Kidney epithelial cell (primary cell): ENCODE data around the gene SHANK1. TPM values are rescaled to one million over a fixed set of nuclear protein-coding genes. Genes with fewer than 3 reads are reported as not detected.

Source experiments
- DNase-seq: peaks from one replicate; pipeline ENCODE4 v3.0.0-alpha.2; 2010; ENCODE audit warnings: low read depth
- H3K27me3 ChIP-seq: 2 replicates; pipeline ENCODE4 v1.6.0; 2011; ENCODE audit warnings: low read length; ENCODE audit not compliant: control insufficient read depth, insufficient read depth
- H3K36me3 ChIP-seq: 2 replicates; pipeline ENCODE4 v1.5.1; 2011; ENCODE audit warnings: low read length; ENCODE audit not compliant: control insufficient read depth, insufficient read depth
- H3K4me3 ChIP-seq: 2 replicates; pipeline ENCODE4 v1.5.1; 2011; ENCODE audit warnings: low read depth, mild to moderate bottlenecking, control low read depth, low read length
- total RNA-seq: library from RNA; depleted of rRNA; stranded (reverse); fragments of >200 nt; gene quantifications from 2 replicates; pipeline ENCODE4 v1.2.3, GENCODE V29; 2015
- TF ChIP-seq, protein P1 (sequence below): IDR thresholded peaks from 2 replicates; pipeline ENCODE4 v1.5.1; 2011; ENCODE audit warnings: mild to moderate bottlenecking, moderate library complexity, low read length, control low read depth, inconsistent platforms; ENCODE audit not compliant: insufficient read depth, poor library complexity, severe bottlenecking

SHANK1 gene
- total RNA-seq, 1 donor from 2014 or later: 1.6 TPM

DNA sequence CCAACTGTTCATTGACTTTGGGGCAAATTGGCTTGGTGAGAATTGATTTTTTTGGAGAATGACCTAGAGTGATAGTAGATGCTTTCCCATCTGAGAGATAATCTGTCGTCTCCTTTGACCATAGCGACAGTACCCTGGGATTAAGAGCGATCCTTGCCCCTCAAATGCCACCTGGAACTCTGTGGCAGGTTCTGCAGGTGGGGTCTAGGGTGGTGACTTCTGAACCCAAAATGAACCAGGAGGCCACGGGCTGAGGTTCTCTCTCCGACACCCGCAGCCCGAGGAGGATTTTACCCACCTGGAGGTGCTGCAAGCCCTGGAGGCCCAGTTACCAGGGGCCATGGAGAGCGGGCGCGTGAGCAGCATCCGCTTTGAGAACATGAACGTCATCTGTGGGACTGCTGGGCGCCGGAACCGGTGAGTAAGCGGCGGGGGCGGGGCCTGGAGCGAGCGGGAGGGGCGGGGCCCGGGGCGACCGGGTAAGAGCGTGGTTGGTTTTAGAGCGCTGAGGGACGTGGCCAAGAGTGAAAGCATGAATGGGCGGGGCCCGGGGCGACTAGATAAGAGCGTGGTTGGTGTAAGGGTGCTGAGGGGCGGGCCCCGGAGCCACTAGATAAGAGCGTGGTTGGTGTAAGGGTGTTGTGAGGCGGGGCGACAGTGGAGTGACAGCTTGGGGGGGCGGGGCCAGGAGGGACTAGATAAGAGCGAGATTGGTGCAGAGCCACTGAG is 61.7 kb downstream of the SHANK1 start:
- no peaks in the 10 kb centered on the region for H3K36me3 ChIP-seq
- TF ChIP-seq, protein P1, sequence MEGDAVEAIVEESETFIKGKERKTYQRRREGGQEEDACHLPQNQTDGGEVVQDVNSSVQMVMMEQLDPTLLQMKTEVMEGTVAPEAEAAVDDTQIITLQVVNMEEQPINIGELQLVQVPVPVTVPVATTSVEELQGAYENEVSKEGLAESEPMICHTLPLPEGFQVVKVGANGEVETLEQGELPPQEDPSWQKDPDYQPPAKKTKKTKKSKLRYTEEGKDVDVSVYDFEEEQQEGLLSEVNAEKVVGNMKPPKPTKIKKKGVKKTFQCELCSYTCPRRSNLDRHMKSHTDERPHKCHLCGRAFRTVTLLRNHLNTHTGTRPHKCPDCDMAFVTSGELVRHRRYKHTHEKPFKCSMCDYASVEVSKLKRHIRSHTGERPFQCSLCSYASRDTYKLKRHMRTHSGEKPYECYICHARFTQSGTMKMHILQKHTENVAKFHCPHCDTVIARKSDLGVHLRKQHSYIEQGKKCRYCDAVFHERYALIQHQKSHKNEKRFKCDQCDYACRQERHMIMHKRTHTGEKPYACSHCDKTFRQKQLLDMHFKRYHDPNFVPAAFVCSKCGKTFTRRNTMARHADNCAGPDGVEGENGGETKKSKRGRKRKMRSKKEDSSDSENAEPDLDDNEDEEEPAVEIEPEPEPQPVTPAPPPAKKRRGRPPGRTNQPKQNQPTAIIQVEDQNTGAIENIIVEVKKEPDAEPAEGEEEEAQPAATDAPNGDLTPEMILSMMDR: no peak
- DNase-seq: peak; percentile 91
- H3K27me3 ChIP-seq: peaks cover 30% of the 10 kb centered on the region
- peak overlapping the region; percentile 42 for H3K4me3 ChIP-seq

DNA sequence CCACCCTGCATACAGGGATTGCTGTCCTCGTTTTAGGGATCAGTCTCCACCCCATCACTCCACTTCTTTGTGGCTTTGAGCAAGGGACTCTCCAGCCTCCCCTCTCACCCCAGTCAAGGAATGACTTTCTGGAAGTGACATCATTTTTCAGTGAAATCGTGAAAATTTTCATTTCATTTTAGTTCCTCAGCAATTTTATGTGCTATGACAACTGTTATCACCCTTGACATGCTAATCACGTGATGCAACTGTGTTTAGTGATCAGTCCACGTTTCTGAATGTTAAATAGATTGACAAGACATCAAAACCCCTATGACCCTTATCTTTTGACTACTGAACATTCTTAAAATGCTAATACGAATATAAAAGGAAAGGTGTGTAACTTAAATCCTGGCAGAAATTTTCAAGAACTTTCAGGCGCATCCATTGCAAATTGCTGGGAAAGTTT is 62.4 kb downstream of the SHANK1 start:
- TF ChIP-seq, protein P1: no peak
- Histone ChIP-seq H3K27me3 (peaks cover 29% of the 10 kb centered on the region), H3K4me3 (no peak overlapping the region), H3K36me3 (no peaks in the 10 kb centered on the region)
- DNase-seq: no peak

DNA sequence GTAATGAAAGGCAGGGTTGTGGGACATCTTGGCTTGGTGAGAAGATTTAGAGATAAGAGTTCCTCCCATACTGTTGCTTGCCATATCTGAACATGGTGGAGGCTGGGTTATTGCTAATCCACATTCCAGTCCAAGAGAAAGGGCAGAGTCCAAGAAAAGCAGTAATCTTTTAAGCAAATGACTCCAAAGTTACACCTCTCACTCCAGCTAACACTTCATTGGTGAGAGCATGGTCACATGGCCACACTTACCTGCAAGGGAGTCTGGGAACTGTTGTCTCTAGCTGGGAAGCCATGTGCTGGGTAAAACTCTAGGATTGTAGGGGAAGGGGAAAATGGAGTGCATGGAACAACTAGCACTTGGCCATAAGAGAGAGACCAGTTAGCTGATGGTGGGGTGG is 64.7 kb downstream of the SHANK1 start:
- Histone ChIP-seq H3K4me3 (no peak overlapping the region), H3K27me3 (peaks cover 9% of the 10 kb centered on the region), H3K36me3 (no peaks in the 10 kb centered on the region)
- DNase-seq: no peak
- TF ChIP-seq, protein P1: no peak

DNA sequence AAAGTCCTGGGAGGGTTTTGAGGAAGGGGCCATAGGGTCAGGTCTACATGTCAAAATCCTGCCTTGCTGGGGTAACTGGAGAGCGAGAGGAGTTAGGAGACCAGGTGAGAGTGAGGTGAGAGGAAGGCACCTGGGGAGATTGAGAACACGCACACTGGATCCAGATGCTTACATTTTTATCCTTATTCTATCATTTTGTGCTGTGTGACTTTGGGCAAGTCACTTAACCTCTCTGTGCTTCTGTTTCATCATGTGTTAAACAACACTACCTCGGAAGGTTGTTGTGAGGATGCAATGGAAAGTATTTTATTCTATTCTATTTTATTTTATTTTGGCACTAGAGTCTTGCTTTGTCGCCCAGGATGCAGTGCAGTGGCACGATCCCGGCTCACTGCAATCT is 66.9 kb downstream of the SHANK1 start:
- DNase-seq: no peak
- Histone ChIP-seq H3K27me3 (no peaks in the 10 kb centered on the region), H3K36me3 (no peaks in the 10 kb centered on the region), H3K4me3 (no peak overlapping the region)
- TF ChIP-seq, protein P1: no peak

DNA sequence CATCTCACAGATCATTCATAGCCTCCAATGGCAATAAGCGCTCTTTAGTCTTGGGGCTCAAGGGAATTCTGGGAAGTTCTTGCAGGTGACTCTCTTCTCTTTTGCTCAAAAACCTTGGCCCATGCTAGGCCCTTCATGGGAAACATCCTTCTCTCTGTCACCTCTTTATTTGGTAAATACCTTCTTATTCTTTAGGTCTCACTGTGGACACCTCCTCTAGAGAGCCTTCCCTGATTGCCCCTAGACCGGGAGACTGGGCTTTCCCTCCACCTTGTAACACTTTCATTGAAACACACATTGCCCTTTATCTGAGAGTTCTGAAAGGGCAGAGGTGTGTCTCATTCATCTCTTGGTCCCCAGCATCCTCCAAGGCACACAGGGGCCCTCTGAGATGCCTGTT is 68.4 kb downstream of the SHANK1 start:
- Histone ChIP-seq H3K36me3 (no peaks in the 10 kb centered on the region), H3K27me3 (no peaks in the 10 kb centered on the region), H3K4me3 (no peak overlapping the region)
- DNase-seq: no peak
- TF ChIP-seq, protein P1: no peak
